GM21529 (cell line): Measurements from ENCODE around the gene GH1.
"Not testable (repeated sequence)": the region's sequence is repeated elsewhere in the genome, so short reads cannot be mapped to it uniquely, and the experiment has no call there.

Experiments used
- ATAC-seq: cut with Tn5 transposase; IDR thresholded peaks from one replicate; pipeline ENCODE4 v1.9.1; 2021; ENCODE audit not compliant: unreplicated experiment

The GH1 gene

DNA sequence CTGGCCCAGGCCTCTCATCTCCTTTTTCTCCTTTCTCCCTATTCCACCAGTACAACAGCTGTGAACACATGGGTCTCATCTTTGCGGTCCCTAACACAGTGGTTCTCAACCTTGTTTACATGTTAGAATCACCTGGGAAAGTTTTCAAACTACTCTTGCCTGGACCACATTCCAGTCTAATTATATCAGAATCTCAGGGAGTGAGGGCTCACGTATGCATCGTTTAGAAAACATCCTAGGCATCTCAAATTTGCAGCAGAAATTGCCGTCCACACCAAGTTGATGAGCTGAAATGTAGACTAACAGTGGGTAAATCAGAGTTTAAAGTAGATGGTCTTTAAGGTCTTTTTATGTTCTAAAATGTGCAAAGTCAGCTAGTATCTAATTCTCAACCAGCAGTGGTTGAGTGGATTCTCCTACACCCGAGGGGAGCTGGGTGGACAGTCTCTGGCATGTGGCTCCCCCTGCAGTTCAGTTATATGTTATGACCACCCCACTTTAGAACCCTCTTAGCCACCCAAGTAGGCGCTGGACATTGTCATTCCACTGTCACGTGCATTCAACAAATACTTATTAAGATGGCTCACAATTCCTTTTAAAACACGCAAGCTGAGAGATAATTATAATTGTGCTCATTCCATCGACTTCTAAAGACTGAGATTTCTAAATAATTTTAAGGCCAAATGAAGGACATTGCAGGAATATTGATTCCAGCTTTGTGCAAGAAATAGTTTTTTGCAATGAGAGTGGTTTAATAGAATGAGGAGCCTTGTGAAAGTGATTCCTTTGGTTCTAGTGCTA, 48.9 kb downstream of the GH1 start:
- ATAC-seq: not testable (repeated sequence)
